HEK293 (cell line): ENCODE results near the gene CASQ2.
A peak's percentile ranks its signal among the peaks of the same experiment; 100 is the strongest.

ENCODE experiments used
- CTCF ChIA-PET: fragments of 350-600 bp; formaldehyde crosslinking; extraction: SDS; loops from one replicate; lab custom pipeline; 2021; ENCODE audit warnings: antibody characterized with exemption; lab: Yijun Ruan, JAX
- POLR2A ChIA-PET: fragments of 300-600 bp; formaldehyde crosslinking; extraction: SDS; loops from one replicate; lab custom pipeline; 2020; ENCODE audit warnings: antibody characterized with exemption, inconsistent platforms; lab: Yijun Ruan, JAX
- H3K27ac ChIP-seq: fragments of 200-500 bp; sonication (Bioruptor generic); 2 replicates; pipeline ENCODE4 v1.5.1; 2014; ENCODE audit warnings: low read depth, low read length, control low read depth, inconsistent platforms; ENCODE audit errors: extremely low read depth
- H3K36me3 ChIP-seq, 2 experiments: fragments of 200-500 bp in 1 of 2; sonication (Bioruptor generic) in 1 of 2; 1 replicate in 1 of 2; 2 replicates in 1 of 2; pipeline ENCODE4 v1.5.1; 2014 to 2017; ENCODE audit warnings: inconsistent platforms in 2 of 2, low read length in 2 of 2; ENCODE audit not compliant: control insufficient read depth in 2 of 2, insufficient read depth in 1 of 2
- H3K4me1 ChIP-seq: fragments of 200-500 bp; sonication (Bioruptor generic); 2 replicates; pipeline ENCODE4 v1.5.1; 2014; ENCODE audit warnings: mild to moderate bottlenecking, low read length, inconsistent platforms; ENCODE audit not compliant: control insufficient read depth, insufficient read depth
- H3K4me3 ChIP-seq: 2 replicates; pipeline ENCODE4 v1.5.1; 2011; ENCODE audit warnings: low read depth, mild to moderate bottlenecking, control low read depth, low read length, moderate library complexity
- H3K9me3 ChIP-seq: fragments of 200-500 bp; sonication (Bioruptor generic); 2 replicates; pipeline ENCODE4 v1.5.1; 2014; ENCODE audit warnings: low read depth, low read length, inconsistent platforms; ENCODE audit not compliant: control insufficient read depth, insufficient read depth
- FEZF1 ChIP-seq: fragments of 450-650 bp; formaldehyde crosslinking; IDR thresholded peaks from 2 replicates; pipeline ENCODE4 v1.5.1; 2016; ENCODE audit warnings: missing biosample characterization, missing genetic modification characterization
- HOXA7 ChIP-seq: sonication (generic); formaldehyde crosslinking; IDR thresholded peaks from 2 replicates; pipeline ENCODE4 v1.8.1; 2022; ENCODE audit warnings: missing genetic modification reagents, borderline replicate concordance
- KLF10 ChIP-seq: fragments of 450-650 bp; IDR thresholded peaks from 2 replicates; pipeline ENCODE4 v1.5.1; 2018; ENCODE audit warnings: missing biosample characterization, mild to moderate bottlenecking, missing genetic modification characterization
- KLF9 ChIP-seq: fragments of 450-650 bp; formaldehyde crosslinking; IDR thresholded peaks from 2 replicates; pipeline ENCODE4 v1.5.1; 2016; ENCODE audit warnings: missing biosample characterization, missing genetic modification characterization, low read depth
- PRDM1 ChIP-seq: fragments of 450-650 bp; formaldehyde crosslinking; IDR thresholded peaks from 2 replicates; pipeline ENCODE4; 2016; ENCODE audit warnings: missing biosample characterization, missing genetic modification characterization
- TRIM28 ChIP-seq: IDR thresholded peaks from 2 replicates; pipeline ENCODE4 v1.6.1; 2011; ENCODE audit warnings: low read length, control low read depth, borderline replicate concordance
- ZBTB1 ChIP-seq: fragments of 450-650 bp; formaldehyde crosslinking; IDR thresholded peaks from 2 replicates; pipeline ENCODE4 v1.5.1; 2016; ENCODE audit warnings: missing biosample characterization, missing genetic modification characterization
- ZFP41 ChIP-seq: fragments of 450-650 bp; formaldehyde crosslinking; IDR thresholded peaks from 2 replicates; pipeline ENCODE4 v1.5.1; 2016; ENCODE audit warnings: missing biosample characterization, missing genetic modification characterization, borderline replicate concordance
- ZNF112 ChIP-seq: fragments of 450-650 bp; formaldehyde crosslinking; IDR thresholded peaks from 2 replicates; pipeline ENCODE4 v1.5.0; 2017; ENCODE audit warnings: missing biosample characterization, missing genetic modification characterization
- ZNF138 ChIP-seq: fragments of 450-650 bp; formaldehyde crosslinking; IDR thresholded peaks from 2 replicates; pipeline ENCODE4 v1.5.1; 2016; ENCODE audit warnings: missing biosample characterization, missing genetic modification characterization, borderline replicate concordance
- ZNF202 ChIP-seq: fragments of 450-650 bp; formaldehyde crosslinking; IDR thresholded peaks from 2 replicates; pipeline ENCODE4 v1.5.1; 2016; ENCODE audit warnings: missing biosample characterization, missing genetic modification characterization, borderline replicate concordance
- ZNF266 ChIP-seq: fragments of 450-650 bp; formaldehyde crosslinking; IDR thresholded peaks from 2 replicates; pipeline ENCODE4 v1.5.1; 2016; ENCODE audit warnings: missing biosample characterization, missing genetic modification characterization, low read depth
- ZNF555 ChIP-seq: fragments of 450-650 bp; formaldehyde crosslinking; conservative IDR thresholded peaks from 2 replicates; pipeline ENCODE4 v1.5.1; 2017; ENCODE audit warnings: missing biosample characterization, mild to moderate bottlenecking, missing genetic modification characterization, inconsistent platforms
- ZNF561 ChIP-seq: fragments of 450-650 bp; IDR thresholded peaks from 2 replicates; pipeline ENCODE4 v1.5.1; 2018; ENCODE audit warnings: missing biosample characterization, missing genetic modification characterization, borderline replicate concordance
- ZNF600 ChIP-seq: fragments of 450-650 bp; formaldehyde crosslinking; IDR thresholded peaks from 2 replicates; pipeline ENCODE4 v1.5.1; 2016; ENCODE audit warnings: missing biosample characterization, missing genetic modification characterization
- ZNF677 ChIP-seq: fragments of 450-650 bp; IDR thresholded peaks from 2 replicates; pipeline ENCODE4 v1.5.0; 2018; ENCODE audit warnings: missing biosample characterization, mild to moderate bottlenecking, missing genetic modification characterization, moderate library complexity
- ZNF701 ChIP-seq: fragments of 450-650 bp; formaldehyde crosslinking; IDR thresholded peaks from 2 replicates; pipeline ENCODE4 v1.5.1; 2016; ENCODE audit warnings: missing biosample characterization, missing genetic modification characterization
- ZSCAN30 ChIP-seq: fragments of 450-650 bp; IDR thresholded peaks from 2 replicates; pipeline ENCODE4 v1.5.1; 2018; ENCODE audit warnings: missing biosample characterization, mild to moderate bottlenecking, missing genetic modification characterization, moderate library complexity
- TF ChIP-seq, protein P1 (sequence below): fragments of 450-650 bp; formaldehyde crosslinking; conservative IDR thresholded peaks from 2 replicates; pipeline ENCODE4 v1.5.1; 2016; ENCODE audit warnings: low read depth, missing biosample characterization, missing genetic modification characterization
- TF ChIP-seq, protein P2 (sequence below): fragments of 450-650 bp; formaldehyde crosslinking; IDR thresholded peaks from 2 replicates; pipeline ENCODE4 v1.5.1; 2016; ENCODE audit warnings: missing biosample characterization, missing genetic modification characterization
- TF ChIP-seq, protein P3 (sequence below): fragments of 450-650 bp; formaldehyde crosslinking; IDR thresholded peaks from 2 replicates; pipeline ENCODE4 v1.5.1; 2016; ENCODE audit warnings: missing biosample characterization, missing genetic modification characterization
- TF ChIP-seq, protein P4 (sequence below): fragments of 450-650 bp; formaldehyde crosslinking; IDR thresholded peaks from 2 replicates; pipeline ENCODE4 v1.5.1; 2016; ENCODE audit warnings: missing biosample characterization, missing genetic modification characterization, borderline replicate concordance
- TF ChIP-seq, protein P5 (sequence below): IDR thresholded peaks from 2 replicates; pipeline ENCODE4 v1.6.1; 2011; ENCODE audit warnings: mild to moderate bottlenecking, low read depth, low read length, borderline replicate concordance

The CASQ2 gene

DNA sequence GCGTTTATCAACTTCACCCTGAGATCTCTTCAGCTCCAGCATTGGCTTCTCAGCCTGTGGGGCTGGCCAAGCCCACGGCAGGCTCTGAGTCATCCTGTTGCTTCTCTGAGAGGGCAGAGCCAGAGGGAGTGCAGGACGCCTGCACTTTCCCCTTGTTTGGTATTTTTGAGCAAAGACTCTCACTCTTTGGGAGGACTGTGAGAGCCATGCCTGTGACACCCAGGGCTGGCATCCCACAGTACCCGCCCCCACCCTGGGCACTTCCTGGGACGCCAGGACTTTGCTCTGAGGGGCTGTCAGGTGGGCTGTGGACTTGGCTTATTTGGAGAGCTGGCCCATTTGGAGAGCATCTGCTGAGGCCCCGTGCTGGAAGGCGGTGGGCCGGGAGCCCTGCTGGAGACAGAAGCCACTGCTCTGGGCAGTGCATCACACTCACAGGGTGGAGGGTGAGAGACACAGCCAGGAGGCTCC, 89.3 kb downstream of the CASQ2 start:
- H3K27ac ChIP-seq: no peak overlapping the region
- H3K9me3 ChIP-seq: no peaks in the 10 kb centered on the region
- POLR2A ChIA-PET: no interaction called here
- CTCF ChIA-PET: interaction anchor here (0.8 to 1.1 kb wide), 2 partner anchors 27 to 71 kb away, joined by 4 to 8 read pairs; no protein-coding TSS in a partner anchor
- H3K4me1 ChIP-seq: peaks cover 5% of the 10 kb centered on the region; the same call in 1 of the 2 replicates
- no peak overlapping the region for H3K4me3 ChIP-seq
- TF ChIP-seq ZNF266 (tag by site-specific recombination) (no peak), ZNF112 (no peak), ZBTB1 (tag by site-specific recombination) (no peak), ZNF555 (tag by site-specific recombination) (no peak), FEZF1 (tag by site-specific recombination) (no peak), ZNF677 (tag by site-specific recombination) (no peak), ZNF600 (tag by site-specific recombination) (0 out of 2 replicates have a peak, but pooled peaks have one; percentile 18), PRDM1 (tag by site-specific recombination) (0 out of 2 replicates have a peak, but pooled peaks have one; percentile 41)
- TF ChIP-seq, protein P1, sequence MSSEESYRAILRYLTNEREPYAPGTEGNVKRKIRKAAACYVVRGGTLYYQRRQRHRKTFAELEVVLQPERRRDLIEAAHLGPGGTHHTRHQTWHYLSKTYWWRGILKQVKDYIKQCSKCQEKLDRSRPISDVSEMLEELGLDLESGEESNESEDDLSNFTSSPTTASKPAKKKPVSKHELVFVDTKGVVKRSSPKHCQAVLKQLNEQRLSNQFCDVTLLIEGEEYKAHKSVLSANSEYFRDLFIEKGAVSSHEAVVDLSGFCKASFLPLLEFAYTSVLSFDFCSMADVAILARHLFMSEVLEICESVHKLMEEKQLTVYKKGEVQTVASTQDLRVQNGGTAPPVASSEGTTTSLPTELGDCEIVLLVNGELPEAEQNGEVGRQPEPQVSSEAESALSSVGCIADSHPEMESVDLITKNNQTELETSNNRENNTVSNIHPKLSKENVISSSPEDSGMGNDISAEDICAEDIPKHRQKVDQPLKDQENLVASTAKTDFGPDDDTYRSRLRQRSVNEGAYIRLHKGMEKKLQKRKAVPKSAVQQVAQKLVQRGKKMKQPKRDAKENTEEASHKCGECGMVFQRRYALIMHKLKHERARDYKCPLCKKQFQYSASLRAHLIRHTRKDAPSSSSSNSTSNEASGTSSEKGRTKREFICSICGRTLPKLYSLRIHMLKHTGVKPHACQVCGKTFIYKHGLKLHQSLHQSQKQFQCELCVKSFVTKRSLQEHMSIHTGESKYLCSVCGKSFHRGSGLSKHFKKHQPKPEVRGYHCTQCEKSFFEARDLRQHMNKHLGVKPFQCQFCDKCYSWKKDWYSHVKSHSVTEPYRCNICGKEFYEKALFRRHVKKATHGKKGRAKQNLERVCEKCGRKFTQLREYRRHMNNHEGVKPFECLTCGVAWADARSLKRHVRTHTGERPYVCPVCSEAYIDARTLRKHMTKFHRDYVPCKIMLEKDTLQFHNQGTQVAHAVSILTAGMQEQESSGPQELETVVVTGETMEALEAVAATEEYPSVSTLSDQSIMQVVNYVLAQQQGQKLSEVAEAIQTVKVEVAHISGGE: no peak
- peaks cover 0 to 36% of the 10 kb centered on the region in 2 experiments; a peak in 2 of 3 replicates for H3K36me3 ChIP-seq

DNA sequence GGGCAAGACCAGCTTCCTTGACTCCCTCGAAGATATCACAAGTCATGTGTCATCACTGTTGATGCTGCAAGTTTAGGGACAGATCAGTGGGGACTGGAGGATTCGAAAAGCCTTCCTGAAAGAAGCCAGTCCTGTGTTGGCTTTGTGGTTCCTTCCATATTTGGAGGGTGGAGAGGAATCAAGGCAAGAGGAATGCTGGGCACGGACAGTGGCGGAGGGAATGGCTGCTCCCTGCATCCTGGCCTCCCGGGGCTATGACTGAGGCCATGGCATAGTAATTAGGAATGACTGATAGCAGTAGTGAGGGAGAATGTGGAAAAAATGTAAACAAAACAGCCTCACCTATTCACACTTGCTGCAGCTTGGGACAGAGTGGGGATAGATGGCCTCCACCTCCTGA, 90.4 kb downstream of the CASQ2 start:
- Histone ChIP-seq H3K4me3 (no peak overlapping the region), H3K36me3 (peaks cover 0 to 28% of the 10 kb centered on the region in 2 experiments; a peak in 1 of 3 replicates), H3K4me1 (peaks cover 5% of the 10 kb centered on the region; the same call in 1 of the 2 replicates), H3K9me3 (no peaks in the 10 kb centered on the region), H3K27ac (no peak overlapping the region)
- ChIA-PET POLR2A (no interaction called here), CTCF (interaction anchor here (0.8 kb wide), 1 partner anchor 70 kb away, joined by 4 read pairs; no protein-coding TSS in a partner anchor)
- TF ChIP-seq TRIM28 (no peak), ZNF561 (tag by site-specific recombination) (no peak), ZFP41 (tag by site-specific recombination) (no peak), ZNF701 (tag by site-specific recombination) (no peak), KLF9 (tag by site-specific recombination) (no peak)
- TF ChIP-seq, protein P2, sequence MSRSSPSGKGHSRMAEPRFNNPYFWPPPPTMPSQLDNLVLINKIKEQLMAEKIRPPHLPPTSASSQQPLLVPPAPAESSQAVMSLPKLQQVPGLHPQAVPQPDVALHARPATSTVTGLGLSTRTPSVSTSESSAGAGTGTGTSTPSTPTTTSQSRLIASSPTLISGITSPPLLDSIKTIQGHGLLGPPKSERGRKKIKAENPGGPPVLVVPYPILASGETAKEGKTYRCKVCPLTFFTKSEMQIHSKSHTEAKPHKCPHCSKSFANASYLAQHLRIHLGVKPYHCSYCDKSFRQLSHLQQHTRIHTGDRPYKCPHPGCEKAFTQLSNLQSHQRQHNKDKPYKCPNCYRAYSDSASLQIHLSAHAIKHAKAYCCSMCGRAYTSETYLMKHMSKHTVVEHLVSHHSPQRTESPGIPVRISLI (tag by site-specific recombination): no peak

DNA sequence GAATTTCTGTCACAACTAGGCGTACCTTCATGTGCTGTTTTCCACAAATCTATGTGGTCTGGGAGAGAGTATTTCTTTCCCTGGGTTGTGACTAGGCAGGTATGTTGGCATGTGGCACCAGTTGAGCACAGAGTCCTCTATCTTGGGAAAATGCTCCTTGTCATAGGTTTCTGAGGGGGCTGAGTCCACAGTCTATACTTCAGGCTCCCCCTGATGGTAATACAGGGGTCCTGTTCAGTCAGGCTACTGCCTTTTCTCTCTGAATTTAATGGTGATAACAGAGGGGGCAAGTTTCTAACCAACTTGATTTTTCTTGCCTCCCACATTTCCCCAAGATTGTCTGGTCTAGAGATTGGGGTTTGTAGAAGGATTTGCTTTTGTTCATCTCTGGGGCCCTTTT, 90.9 kb downstream of the CASQ2 start:
- H3K4me1 ChIP-seq: peaks cover 5% of the 10 kb centered on the region; the same call in 1 of the 2 replicates
- POLR2A ChIA-PET: no interaction called here
- TF ChIP-seq, protein P3, sequence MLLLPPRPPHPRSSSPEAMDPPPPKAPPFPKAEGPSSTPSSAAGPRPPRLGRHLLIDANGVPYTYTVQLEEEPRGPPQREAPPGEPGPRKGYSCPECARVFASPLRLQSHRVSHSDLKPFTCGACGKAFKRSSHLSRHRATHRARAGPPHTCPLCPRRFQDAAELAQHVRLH (tag by site-specific recombination): no peak
- TF ChIP-seq ZNF202 (tag by site-specific recombination): no peak
- TF ChIP-seq, protein P4, sequence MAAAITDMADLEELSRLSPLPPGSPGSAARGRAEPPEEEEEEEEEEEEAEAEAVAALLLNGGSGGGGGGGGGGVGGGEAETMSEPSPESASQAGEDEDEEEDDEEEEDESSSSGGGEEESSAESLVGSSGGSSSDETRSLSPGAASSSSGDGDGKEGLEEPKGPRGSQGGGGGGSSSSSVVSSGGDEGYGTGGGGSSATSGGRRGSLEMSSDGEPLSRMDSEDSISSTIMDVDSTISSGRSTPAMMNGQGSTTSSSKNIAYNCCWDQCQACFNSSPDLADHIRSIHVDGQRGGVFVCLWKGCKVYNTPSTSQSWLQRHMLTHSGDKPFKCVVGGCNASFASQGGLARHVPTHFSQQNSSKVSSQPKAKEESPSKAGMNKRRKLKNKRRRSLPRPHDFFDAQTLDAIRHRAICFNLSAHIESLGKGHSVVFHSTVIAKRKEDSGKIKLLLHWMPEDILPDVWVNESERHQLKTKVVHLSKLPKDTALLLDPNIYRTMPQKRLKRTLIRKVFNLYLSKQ (tag by site-specific recombination): no peak
- no peak for TF ChIP-seq KLF10 (tag by site-specific recombination)
- TF ChIP-seq, protein P5, sequence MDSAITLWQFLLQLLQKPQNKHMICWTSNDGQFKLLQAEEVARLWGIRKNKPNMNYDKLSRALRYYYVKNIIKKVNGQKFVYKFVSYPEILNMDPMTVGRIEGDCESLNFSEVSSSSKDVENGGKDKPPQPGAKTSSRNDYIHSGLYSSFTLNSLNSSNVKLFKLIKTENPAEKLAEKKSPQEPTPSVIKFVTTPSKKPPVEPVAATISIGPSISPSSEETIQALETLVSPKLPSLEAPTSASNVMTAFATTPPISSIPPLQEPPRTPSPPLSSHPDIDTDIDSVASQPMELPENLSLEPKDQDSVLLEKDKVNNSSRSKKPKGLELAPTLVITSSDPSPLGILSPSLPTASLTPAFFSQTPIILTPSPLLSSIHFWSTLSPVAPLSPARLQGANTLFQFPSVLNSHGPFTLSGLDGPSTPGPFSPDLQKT: no peak
- TF ChIP-seq ZSCAN30 (tag by site-specific recombination): no peak
- no peak for TF ChIP-seq ZNF138
- TF ChIP-seq HOXA7 (CRISPR knock-in tag): no peak

More for the DNA sequence above, 90.9 kb downstream of the CASQ2 start:
- CTCF ChIA-PET: no interaction called here
- Histone ChIP-seq H3K36me3 (peaks cover 0 to 22% of the 10 kb centered on the region in 2 experiments; a peak in 1 of 3 replicates), H3K9me3 (no peaks in the 10 kb centered on the region), H3K4me3 (no peak overlapping the region), H3K27ac (no peak overlapping the region)
